ENCODE measurements around the gene TFCP2L1. TPM values are rescaled to one million over a fixed set of nuclear protein-coding genes. Genes with fewer than 3 reads are reported as not detected.

The TFCP2L1 gene
- polyA plus RNA-seq, 3 donors = 0.03 to 0.24 TPM; not detected in 1

DNA sequence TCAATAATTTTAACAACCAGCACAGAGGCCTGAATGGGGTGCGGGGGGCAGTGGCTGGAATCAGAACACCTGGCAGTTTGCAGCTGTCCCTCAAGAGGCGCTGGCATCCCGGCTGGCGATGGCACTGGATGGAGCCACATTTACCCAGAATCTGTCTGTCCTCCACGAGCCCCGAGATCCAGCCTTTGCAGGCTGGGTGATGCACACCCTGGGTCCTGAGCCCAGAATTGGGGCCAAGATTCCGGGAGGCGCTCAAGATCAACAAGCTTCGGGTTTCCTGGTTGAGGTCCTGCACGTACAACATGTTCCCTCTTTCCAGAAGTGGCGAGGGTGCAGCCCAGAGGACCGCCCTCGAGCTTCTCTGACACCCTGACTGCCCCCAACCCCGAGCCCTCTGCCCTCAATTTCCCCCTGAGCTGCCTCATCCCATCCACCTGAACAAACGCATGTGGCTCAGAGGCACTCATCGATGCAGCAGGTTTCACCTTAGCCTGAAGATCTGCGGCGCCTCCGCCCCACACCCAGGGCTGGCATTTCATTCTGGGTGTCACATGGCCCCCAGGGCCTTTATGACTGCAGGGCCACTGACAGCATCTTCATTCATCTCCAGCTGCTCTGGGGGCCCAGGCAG, 97.5 kb downstream of the TFCP2L1 start:
- peaks cover 0 to 2% (median 0%) of the 10 kb centered on the region in 7 donors for H3K9me3 Mint-ChIP-seq
- no peak overlapping the region for H3K4me2 ChIP-seq (replicated peaks; ENCODE audit: extremely low read depth, low read length, poor library complexity, severe bottlenecking)
- no peaks in the 10 kb centered on the region for H3K9me3 ChIP-seq (replicated peaks in 1 of 2; ENCODE audit: control insufficient read depth in 1 of 2, insufficient read depth in 1 of 2, low read length in 2 of 2)
- H2AFZ ChIP-seq (ENCODE audit: insufficient read depth, low read depth, low read length, poor library complexity, severe bottlenecking) = no peak overlapping the region
- intact Hi-C loops (cut with micrococcal nuclease) = loop anchor here in 1 of 2 donors (10.0 kb wide), 1 partner anchor 107 kb away; no protein-coding TSS in a partner anchor
- H3K4me1 Mint-ChIP-seq = peaks cover 35% of the 10 kb centered on the region
- H3K79me2 ChIP-seq (ENCODE audit: insufficient read depth, low read length) = no peaks in the 10 kb centered on the region
- no peak overlapping the region for H3K4me3 Mint-ChIP-seq
- H4K20me1 ChIP-seq (ENCODE audit: insufficient read depth, low read length) = no peaks in the 10 kb centered on the region
- H3K27me3 ChIP-seq (ENCODE audit: control insufficient read depth in 2 of 2, insufficient read depth in 2 of 2, low read length in 2 of 2) = no peaks in the 10 kb centered on the region
- H3K36me3 Mint-ChIP-seq = no peaks in the 10 kb centered on the region
- H3K36me3 ChIP-seq (replicated peaks in 1 of 2; ENCODE audit: control insufficient read depth in 1 of 2, insufficient read depth in 2 of 2, low read length in 2 of 2) = no peaks in the 10 kb centered on the region
- TF ChIP-seq, protein P1, sequence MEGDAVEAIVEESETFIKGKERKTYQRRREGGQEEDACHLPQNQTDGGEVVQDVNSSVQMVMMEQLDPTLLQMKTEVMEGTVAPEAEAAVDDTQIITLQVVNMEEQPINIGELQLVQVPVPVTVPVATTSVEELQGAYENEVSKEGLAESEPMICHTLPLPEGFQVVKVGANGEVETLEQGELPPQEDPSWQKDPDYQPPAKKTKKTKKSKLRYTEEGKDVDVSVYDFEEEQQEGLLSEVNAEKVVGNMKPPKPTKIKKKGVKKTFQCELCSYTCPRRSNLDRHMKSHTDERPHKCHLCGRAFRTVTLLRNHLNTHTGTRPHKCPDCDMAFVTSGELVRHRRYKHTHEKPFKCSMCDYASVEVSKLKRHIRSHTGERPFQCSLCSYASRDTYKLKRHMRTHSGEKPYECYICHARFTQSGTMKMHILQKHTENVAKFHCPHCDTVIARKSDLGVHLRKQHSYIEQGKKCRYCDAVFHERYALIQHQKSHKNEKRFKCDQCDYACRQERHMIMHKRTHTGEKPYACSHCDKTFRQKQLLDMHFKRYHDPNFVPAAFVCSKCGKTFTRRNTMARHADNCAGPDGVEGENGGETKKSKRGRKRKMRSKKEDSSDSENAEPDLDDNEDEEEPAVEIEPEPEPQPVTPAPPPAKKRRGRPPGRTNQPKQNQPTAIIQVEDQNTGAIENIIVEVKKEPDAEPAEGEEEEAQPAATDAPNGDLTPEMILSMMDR (IDR thresholded peaks at IDR 0.05) = no peak
- DNase-seq = no peak
- no peak overlapping the region for H3K27ac Mint-ChIP-seq
- WGBS (ENCODE audit: insufficient coverage) = 87% methylated on average over 17 of the region's 19 CpGs
- H3K27ac ChIP-seq (ENCODE audit: low read depth in 1 of 2, low read length in 2 of 2) = no peak overlapping the region
- H3K4me1 ChIP-seq (ENCODE audit: control insufficient read depth in 1 of 2, insufficient read depth in 2 of 2, low read length in 2 of 2) = peaks cover 26 to 33% of the 10 kb centered on the region in 2 donors
- H3K27me3 Mint-ChIP-seq (ENCODE audit: low read depth in 3 of 3) = peaks cover 0 to 4% (median 1%) of the 10 kb centered on the region in 3 donors
- H3K9ac ChIP-seq (ENCODE audit: insufficient read depth, low read length, poor library complexity, severe bottlenecking) = no peak overlapping the region
- no peak overlapping the region for H3K4me3 ChIP-seq (replicated peaks in 1 of 3; ENCODE audit: low read depth in 2 of 3, low read length in 3 of 3)

DNA sequence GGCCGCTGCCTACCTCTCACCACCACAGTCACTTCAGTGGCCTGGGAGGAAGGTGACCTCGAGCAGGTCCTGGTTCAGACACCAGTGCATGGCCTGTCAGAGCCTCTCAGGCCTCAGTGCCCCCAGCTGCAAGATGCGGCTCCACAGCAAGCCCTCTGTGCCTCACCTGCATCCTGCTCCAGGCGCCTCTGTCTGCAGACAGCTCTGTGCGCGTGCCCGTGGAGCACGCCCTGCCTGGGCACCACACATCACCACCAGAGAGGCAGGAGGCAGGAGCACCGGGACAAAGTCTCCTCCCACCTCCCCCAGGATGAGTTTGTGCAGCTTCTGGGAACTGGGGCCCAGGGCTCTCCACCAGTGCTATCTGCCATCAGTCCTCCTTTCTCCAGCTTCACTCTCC, 98.7 kb downstream of the TFCP2L1 start:
- H3K79me2 ChIP-seq (ENCODE audit: insufficient read depth, low read length) = no peaks in the 10 kb centered on the region
- no peak overlapping the region for H3K4me3 Mint-ChIP-seq
- no peak overlapping the region for H3K4me3 ChIP-seq (replicated peaks in 1 of 3; ENCODE audit: low read depth in 2 of 3, low read length in 3 of 3)
- no peaks in the 10 kb centered on the region for H3K36me3 ChIP-seq (replicated peaks in 1 of 2; ENCODE audit: control insufficient read depth in 1 of 2, insufficient read depth in 2 of 2, low read length in 2 of 2)
- no peaks in the 10 kb centered on the region for H3K27me3 ChIP-seq (ENCODE audit: control insufficient read depth in 2 of 2, insufficient read depth in 2 of 2, low read length in 2 of 2)
- no peak overlapping the region for H3K9ac ChIP-seq (ENCODE audit: insufficient read depth, low read length, poor library complexity, severe bottlenecking)
- no peak for DNase-seq
- TF ChIP-seq, protein P1 (IDR thresholded peaks at IDR 0.05) = no peak
- H3K27ac Mint-ChIP-seq = no peak overlapping the region
- intact Hi-C loops (cut with micrococcal nuclease) = loop anchor here in 1 of 2 donors (10.0 kb wide), 1 partner anchor 109 kb away; no protein-coding TSS in a partner anchor
- H3K36me3 Mint-ChIP-seq = no peaks in the 10 kb centered on the region
- H3K27me3 Mint-ChIP-seq (ENCODE audit: low read depth in 3 of 3) = peaks cover 0 to 4% (median 0%) of the 10 kb centered on the region in 3 donors
- H4K20me1 ChIP-seq (ENCODE audit: insufficient read depth, low read length) = no peaks in the 10 kb centered on the region
- peaks cover 0 to 2% (median 0%) of the 10 kb centered on the region in 7 donors for H3K9me3 Mint-ChIP-seq
- no peak overlapping the region for H3K27ac ChIP-seq (ENCODE audit: low read depth in 1 of 2, low read length in 2 of 2)
- H2AFZ ChIP-seq (ENCODE audit: insufficient read depth, low read depth, low read length, poor library complexity, severe bottlenecking) = no peak overlapping the region
- H3K4me2 ChIP-seq (replicated peaks; ENCODE audit: extremely low read depth, low read length, poor library complexity, severe bottlenecking) = no peak overlapping the region
- no peaks in the 10 kb centered on the region for H3K9me3 ChIP-seq (replicated peaks in 1 of 2; ENCODE audit: control insufficient read depth in 1 of 2, insufficient read depth in 1 of 2, low read length in 2 of 2)
- H3K4me1 ChIP-seq (ENCODE audit: control insufficient read depth in 1 of 2, insufficient read depth in 2 of 2, low read length in 2 of 2) = peaks cover 26 to 33% of the 10 kb centered on the region in 2 donors
- 80% methylated on average over 9 of the region's 9 CpGs for WGBS (ENCODE audit: insufficient coverage)
- peaks cover 35% of the 10 kb centered on the region for H3K4me1 Mint-ChIP-seq

All from CD14-positive monocyte (primary cell).